Calu3 (cell line): Measurements from ENCODE around the gene CDK15. TPM values are rescaled to one million over a fixed set of nuclear protein-coding genes. Genes with fewer than 3 reads are reported as not detected.

ENCODE experiments used
- BruUV-seq: library from RNA; stranded (reverse); fragments of 400-500 nt; replicated peaks from 2 replicates; lab custom pipeline; 2021; lab: Mats Ljungman, UMichigan
- CTCF ChIA-PET: fragments of 300-600 bp; sonication (Branson Sonifier 250); formaldehyde crosslinking; loops from one replicate; lab custom pipeline; 2022; ENCODE audit warnings: antibody characterized with exemption; lab: Charles Lee
- DNase-seq: peaks from one replicate; pipeline ENCODE4 v3.0.0; 2022
- H3K27ac Mint-ChIP-seq: one replicate; pipeline ENCODE4 v1.8.0; 2022; ENCODE audit warnings: mixed read lengths; ENCODE audit not compliant: unreplicated experiment
- H3K27me3 Mint-ChIP-seq: one replicate; pipeline ENCODE4 v1.8.0; 2022; ENCODE audit warnings: mixed read lengths; ENCODE audit not compliant: unreplicated experiment
- H3K36me3 Mint-ChIP-seq: one replicate; pipeline ENCODE4 v1.8.0; 2022; ENCODE audit warnings: mild to moderate bottlenecking, moderate library complexity, mixed read lengths; ENCODE audit not compliant: insufficient read depth, unreplicated experiment
- H3K4me1 Mint-ChIP-seq: one replicate; pipeline ENCODE4 v1.8.0; 2022; ENCODE audit warnings: mild to moderate bottlenecking, low read depth, mixed read lengths; ENCODE audit not compliant: unreplicated experiment
- H3K4me3 Mint-ChIP-seq: one replicate; pipeline ENCODE4 v1.8.0; 2022; ENCODE audit warnings: mild to moderate bottlenecking, low read depth, moderate library complexity, mixed read lengths; ENCODE audit not compliant: unreplicated experiment
- H3K9me3 Mint-ChIP-seq: one replicate; pipeline ENCODE4 v1.8.0; 2022; ENCODE audit warnings: low read depth, mixed read lengths; ENCODE audit not compliant: unreplicated experiment
- CTCF ChIP-seq: fragments of 200-600 bp; IDR thresholded peaks from one replicate; pipeline ENCODE4 v1.8.0; 2022; ENCODE audit warnings: antibody characterized with exemption; ENCODE audit not compliant: unreplicated experiment
- intact Hi-C: fragments of 100-400 bp; cut with micrococcal nuclease; formaldehyde crosslinking; loops from one replicate; pipeline ENCODE4 v1.10.0; 2022; ENCODE audit not compliant: unreplicated experiment
- total RNA-seq: library from RNA; stranded (reverse); gene quantifications from 2 replicates; pipeline ENCODE4 v1.2.3, GENCODE V29; 2022

The CDK15 gene
- total RNA-seq, 1 experiment from 2014 or later = not detected

- TF ChIP-seq CTCF = no peak
- intact Hi-C loops = loop anchor here (5.0 kb wide), 1 partner anchor 77 kb away; no protein-coding TSS in a partner anchor
- Mint-ChIP-seq H3K27me3 (no peaks in the 10 kb centered on the region), H3K4me1 (peaks cover 30% of the 10 kb centered on the region), H3K4me3 (no peak overlapping the region), H3K36me3 (peaks cover 6% of the 10 kb centered on the region), H3K9me3 (peaks cover 8% of the 10 kb centered on the region), H3K27ac (no peak overlapping the region)
- DNase-seq = no peak
- BruUV-seq = no TSS peak
- CTCF ChIA-PET = no interaction called here
Observed at GRCh38 chr2:201939453-201939941, 133.2 kb downstream of the CDK15 start.

- CTCF ChIA-PET = no interaction called here
- Mint-ChIP-seq H3K4me3 (no peak overlapping the region), H3K27me3 (no peaks in the 10 kb centered on the region), H3K27ac (no peak overlapping the region), H3K9me3 (peaks cover 5% of the 10 kb centered on the region), H3K4me1 (peaks cover 20% of the 10 kb centered on the region), H3K36me3 (peaks cover 6% of the 10 kb centered on the region)
- intact Hi-C loops = no loop called here
- DNase-seq = no peak
- BruUV-seq = no TSS peak
- no peak for TF ChIP-seq CTCF
Observed at GRCh38 chr2:201942531-201942930, 136.2 kb downstream of the CDK15 start.

Other genes starting within 250 kb of the CDK15 start
- gene TMEM237, start 163.0 kb upstream of the CDK15 start, total RNA-seq = 19.9 and 27.1 TPM in 2 replicates
- 0.44 TPM in 1 of 2 replicates, not detected in the other for gene MPP4, start 107.9 kb upstream of the CDK15 start, total RNA-seq
- gene ALS2, start 25.6 kb upstream of the CDK15 start, total RNA-seq = 25.4 and 29.0 TPM in 2 replicates
- 11.3 and 17.7 TPM in 2 replicates for gene FZD7, start 227.3 kb downstream of the CDK15 start, total RNA-seq